ENCODE results near the gene GLRA3.

DNA sequence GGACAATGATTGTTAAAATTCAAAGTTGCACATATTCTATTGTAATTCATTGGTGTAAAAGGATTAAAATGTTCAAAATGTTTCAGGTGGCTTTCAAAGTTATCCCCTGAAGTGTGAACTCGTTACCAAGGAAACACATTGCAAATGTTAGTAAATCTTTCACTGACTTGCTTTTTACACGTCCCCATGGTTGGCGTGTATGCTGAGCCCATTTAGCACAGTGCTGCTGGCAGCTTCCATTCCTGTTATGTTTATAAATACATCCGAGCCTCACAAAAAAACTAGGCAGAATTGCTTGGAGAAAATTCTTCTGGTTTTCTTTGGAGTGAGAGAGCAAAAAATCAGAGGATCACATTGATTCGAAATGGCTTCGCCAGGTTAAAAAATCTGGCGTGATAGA lies 200.9 kb downstream of the GLRA3 start:
- TF ChIP-seq, protein P1, sequence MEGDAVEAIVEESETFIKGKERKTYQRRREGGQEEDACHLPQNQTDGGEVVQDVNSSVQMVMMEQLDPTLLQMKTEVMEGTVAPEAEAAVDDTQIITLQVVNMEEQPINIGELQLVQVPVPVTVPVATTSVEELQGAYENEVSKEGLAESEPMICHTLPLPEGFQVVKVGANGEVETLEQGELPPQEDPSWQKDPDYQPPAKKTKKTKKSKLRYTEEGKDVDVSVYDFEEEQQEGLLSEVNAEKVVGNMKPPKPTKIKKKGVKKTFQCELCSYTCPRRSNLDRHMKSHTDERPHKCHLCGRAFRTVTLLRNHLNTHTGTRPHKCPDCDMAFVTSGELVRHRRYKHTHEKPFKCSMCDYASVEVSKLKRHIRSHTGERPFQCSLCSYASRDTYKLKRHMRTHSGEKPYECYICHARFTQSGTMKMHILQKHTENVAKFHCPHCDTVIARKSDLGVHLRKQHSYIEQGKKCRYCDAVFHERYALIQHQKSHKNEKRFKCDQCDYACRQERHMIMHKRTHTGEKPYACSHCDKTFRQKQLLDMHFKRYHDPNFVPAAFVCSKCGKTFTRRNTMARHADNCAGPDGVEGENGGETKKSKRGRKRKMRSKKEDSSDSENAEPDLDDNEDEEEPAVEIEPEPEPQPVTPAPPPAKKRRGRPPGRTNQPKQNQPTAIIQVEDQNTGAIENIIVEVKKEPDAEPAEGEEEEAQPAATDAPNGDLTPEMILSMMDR (IDR thresholded peaks at IDR 0.05; ENCODE audit: extremely low read depth in 1 of 2, insufficient read depth in 1 of 2, low read depth in 1 of 2, low read length in 2 of 2): no peak
- TF ChIP-seq FOS (IDR thresholded peaks at IDR 0.05; ENCODE audit: borderline replicate concordance, insufficient read depth, low read length): no peak
- TF ChIP-seq, protein P2, sequence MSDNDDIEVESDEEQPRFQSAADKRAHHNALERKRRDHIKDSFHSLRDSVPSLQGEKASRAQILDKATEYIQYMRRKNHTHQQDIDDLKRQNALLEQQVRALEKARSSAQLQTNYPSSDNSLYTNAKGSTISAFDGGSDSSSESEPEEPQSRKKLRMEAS (IDR thresholded peaks at IDR 0.05; ENCODE audit: insufficient read depth, insufficient read length): no peak
- no peak for TF ChIP-seq POLR2A (IDR thresholded peaks at IDR 0.05; ENCODE audit: low read depth, low read length)
- TF ChIP-seq POLR2AphosphoS5 (IDR thresholded peaks at IDR 0.05; ENCODE audit: insufficient read depth, low read depth, low read length): no peak
